Tibial nerve (tissue), 4 donors: ENCODE measurements around the gene BICD1. TPM values are rescaled to one million over a fixed set of nuclear protein-coding genes. Genes with fewer than 3 reads are reported as not detected.

ENCODE experiments used
- DNase-seq, 2 donors: peaks; one replicate each; pipeline ENCODE4 v3.0.0-alpha.2; 2019; ENCODE audit warnings: low spot score in 2 of 2
- H3K27ac ChIP-seq, 4 donors: fragments of 200-600 bp; sonication (generic) in 3 of 4; one replicate each; pipeline ENCODE4 v1.5.1; 2017 to 2019; ENCODE audit warnings: mild to moderate bottlenecking in 1 of 4
- H3K27me3 ChIP-seq, 2 donors: fragments of 200-600 bp; sonication (generic) in 1 of 2; one replicate each; pipeline versions ENCODE4 v1.5.1 to v1.6.0; 2017 to 2019
- H3K36me3 ChIP-seq, 3 donors: fragments of 200-600 bp; sonication (generic); one replicate each; pipeline ENCODE4 v1.5.1; 2018 to 2019
- H3K4me1 ChIP-seq, 4 donors: fragments of 200-600 bp; sonication (generic) in 3 of 4; one replicate each; pipeline ENCODE4 v1.5.1; 2017 to 2019
- H3K4me3 ChIP-seq, 4 donors: fragments of 200-600 bp; sonication (generic) in 3 of 4; one replicate each; pipeline ENCODE4 v1.5.1; 2017 to 2019; ENCODE audit warnings: mild to moderate bottlenecking in 1 of 4, moderate library complexity in 1 of 4
- H3K9me3 ChIP-seq, 4 donors: fragments of 200-600 bp; sonication (generic) in 3 of 4; one replicate each; pipeline ENCODE4 v1.5.1; 2017 to 2019
- EP300 ChIP-seq, 2 donors: sonication (generic); formaldehyde crosslinking; IDR thresholded peaks; one replicate each; pipeline ENCODE4 v1.6.1; 2017; ENCODE audit warnings: antibody characterized with exemption in 2 of 2, mild to moderate bottlenecking in 1 of 2
- POLR2A ChIP-seq, 2 donors: fragments of 450-650 bp; IDR thresholded peaks; one replicate each; pipeline ENCODE4 v1.6.1; 2017; ENCODE audit warnings: antibody characterized with exemption in 2 of 2, mild to moderate bottlenecking in 2 of 2, moderate library complexity in 2 of 2
- WGBS, 2 donors: methylation state at CpG; one replicate each; pipeline ENCODE4 v1.1.5; 2018; 5-methylcytosine and 5-hydroxymethylcytosine counted together
- total RNA-seq, 4 donors: library from RNA; depleted of rRNA; stranded (reverse); fragments of >200 nt; gene quantifications; one replicate each; pipeline ENCODE4 v1.1.0, GENCODE V29; 2016
- TF ChIP-seq, protein P1 (sequence below), 5 experiments: fragments of 200-600 bp in 3 of 5; fragments of 450-650 bp in 2 of 5; sonication (generic) in 3 of 5; IDR thresholded peaks; one replicate each; pipeline ENCODE4 v1.5.1; 2016 to 2019; ENCODE audit warnings: antibody characterized with exemption in 5 of 5, mild to moderate bottlenecking in 3 of 5, moderate library complexity in 2 of 5

The BICD1 gene
- total RNA-seq, 4 donors from 2014 or later = 34.9 to 58.8 (median 49.2) TPM

- Histone ChIP-seq H3K36me3 (peaks cover 0 to 11% (median 0%) of the 10 kb centered on the region in 3 donors), H3K9me3 (peaks cover 0 to 6% (median 0%) of the 10 kb centered on the region in 4 donors), H3K4me1 (no peaks in the 10 kb centered on the region), H3K4me3 (no peak overlapping the region), H3K27ac (no peak overlapping the region), H3K27me3 (no peaks in the 10 kb centered on the region)
- no peak for DNase-seq
- 67 to 68% methylated on average over 2 of the region's 2 CpGs for WGBS, 2 donors
- TF ChIP-seq, protein P1, sequence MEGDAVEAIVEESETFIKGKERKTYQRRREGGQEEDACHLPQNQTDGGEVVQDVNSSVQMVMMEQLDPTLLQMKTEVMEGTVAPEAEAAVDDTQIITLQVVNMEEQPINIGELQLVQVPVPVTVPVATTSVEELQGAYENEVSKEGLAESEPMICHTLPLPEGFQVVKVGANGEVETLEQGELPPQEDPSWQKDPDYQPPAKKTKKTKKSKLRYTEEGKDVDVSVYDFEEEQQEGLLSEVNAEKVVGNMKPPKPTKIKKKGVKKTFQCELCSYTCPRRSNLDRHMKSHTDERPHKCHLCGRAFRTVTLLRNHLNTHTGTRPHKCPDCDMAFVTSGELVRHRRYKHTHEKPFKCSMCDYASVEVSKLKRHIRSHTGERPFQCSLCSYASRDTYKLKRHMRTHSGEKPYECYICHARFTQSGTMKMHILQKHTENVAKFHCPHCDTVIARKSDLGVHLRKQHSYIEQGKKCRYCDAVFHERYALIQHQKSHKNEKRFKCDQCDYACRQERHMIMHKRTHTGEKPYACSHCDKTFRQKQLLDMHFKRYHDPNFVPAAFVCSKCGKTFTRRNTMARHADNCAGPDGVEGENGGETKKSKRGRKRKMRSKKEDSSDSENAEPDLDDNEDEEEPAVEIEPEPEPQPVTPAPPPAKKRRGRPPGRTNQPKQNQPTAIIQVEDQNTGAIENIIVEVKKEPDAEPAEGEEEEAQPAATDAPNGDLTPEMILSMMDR (IDR thresholded peaks at IDR 0.05) = no peak
- TF ChIP-seq EP300 (IDR thresholded peaks at IDR 0.05) (no peak), POLR2A (IDR thresholded peaks at IDR 0.05) (no peak)
Observed at GRCh38 chr12:32242641-32243040, 136.0 kb downstream of the BICD1 start.

DNA sequence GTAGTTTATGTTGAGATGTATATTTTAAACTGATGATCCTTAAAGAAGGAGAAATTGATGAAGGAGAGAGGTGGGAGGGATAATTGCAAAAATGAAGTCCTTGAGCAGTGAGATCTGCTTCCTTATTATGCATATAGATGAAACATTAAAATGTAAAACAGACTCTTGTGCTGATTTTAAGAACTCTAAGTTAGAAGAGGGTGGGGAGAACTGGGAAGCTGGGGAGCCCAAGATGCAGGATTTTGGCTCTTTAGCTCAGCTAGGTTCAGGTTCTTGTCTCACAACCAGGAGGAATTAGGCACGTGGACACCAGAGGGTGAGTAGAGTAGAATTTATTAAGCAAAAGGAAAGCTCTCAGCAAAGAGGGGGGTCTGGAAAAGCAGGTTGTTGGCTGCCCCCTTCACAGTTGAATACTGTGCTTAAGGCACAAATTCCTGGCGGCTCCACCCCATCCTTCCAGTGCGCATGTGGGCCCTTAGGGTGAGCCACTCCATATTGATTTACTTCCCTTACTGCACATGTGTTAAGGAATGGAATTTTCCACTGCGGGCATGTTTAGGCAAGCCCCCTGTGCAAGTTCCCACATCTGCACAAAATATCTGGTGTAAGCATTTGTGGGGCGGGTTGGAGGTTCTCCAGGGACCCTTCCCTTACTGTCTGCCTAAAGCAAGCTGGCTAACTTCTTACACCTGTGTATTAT is 141.9 kb downstream of the BICD1 start:
- no peak overlapping the region for H3K27ac ChIP-seq
- H3K36me3 ChIP-seq = no peaks in the 10 kb centered on the region
- peaks cover 0 to 7% (median 0%) of the 10 kb centered on the region in 4 donors for H3K9me3 ChIP-seq
- no peak overlapping the region for H3K4me3 ChIP-seq
- TF ChIP-seq EP300 (IDR thresholded peaks at IDR 0.05) (no peak), POLR2A (IDR thresholded peaks at IDR 0.05) (no peak)
- TF ChIP-seq, protein P1 (IDR thresholded peaks at IDR 0.05) = no peak
- no peaks in the 10 kb centered on the region for H3K4me1 ChIP-seq
- WGBS, 2 donors = 72 to 80% methylated on average over 5 of the region's 5 CpGs
- no peak for DNase-seq
- no peaks in the 10 kb centered on the region for H3K27me3 ChIP-seq

GRCh38 chr12:32249777-32250176 is 143.1 kb downstream of the BICD1 start:
- Histone ChIP-seq H3K27me3 (no peaks in the 10 kb centered on the region), H3K4me3 (no peak overlapping the region), H3K9me3 (peaks cover 0 to 7% (median 0%) of the 10 kb centered on the region in 4 donors), H3K27ac (no peak overlapping the region), H3K36me3 (no peaks in the 10 kb centered on the region), H3K4me1 (no peaks in the 10 kb centered on the region)
- DNase-seq = no peak
- 35 to 44% methylated on average over 2 of the region's 2 CpGs for WGBS, 2 donors
- TF ChIP-seq POLR2A (IDR thresholded peaks at IDR 0.05) = no peak
- TF ChIP-seq EP300 (IDR thresholded peaks at IDR 0.05) = no peak
- TF ChIP-seq, protein P1 (IDR thresholded peaks at IDR 0.05) = no peak

DNA sequence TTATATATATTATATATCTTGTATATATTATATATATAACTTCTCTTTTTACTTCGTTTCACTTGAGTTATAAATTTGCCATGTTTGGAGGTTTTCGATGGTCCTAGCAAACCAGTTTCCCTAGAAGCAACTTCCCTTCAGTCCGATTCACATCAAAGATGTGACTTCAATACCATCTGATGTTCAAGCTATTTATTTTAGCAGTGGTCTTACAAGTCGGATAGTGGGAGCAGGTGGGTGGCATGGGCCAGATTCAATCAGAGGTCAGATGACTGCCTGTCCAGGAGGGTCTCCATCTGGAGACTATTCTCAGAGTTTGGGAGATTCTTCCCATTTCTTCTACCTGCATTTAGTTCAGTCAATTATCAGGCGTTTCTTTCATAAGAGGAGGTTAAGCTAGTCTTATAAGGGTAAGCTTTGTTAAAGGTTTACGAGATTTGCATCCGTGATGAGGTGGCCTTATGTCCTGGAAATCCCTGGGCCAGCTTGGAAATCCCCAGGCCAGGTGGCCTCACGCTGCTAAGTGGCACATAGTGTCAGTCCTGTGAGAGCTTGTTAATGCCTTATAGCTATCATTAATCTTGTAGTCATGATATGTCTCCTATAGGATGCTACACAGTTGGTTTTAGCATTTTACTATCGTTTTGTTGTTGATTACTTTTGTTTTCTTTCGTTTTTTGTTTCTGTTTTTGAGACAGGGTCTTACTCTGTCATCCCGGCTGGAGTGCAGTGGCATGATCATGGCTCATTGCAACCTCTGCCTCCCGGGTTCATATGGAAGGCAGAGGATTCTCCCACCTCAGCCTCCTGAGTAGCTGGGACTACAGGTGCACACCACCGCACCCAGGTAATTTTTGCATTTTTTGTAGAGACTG is 145.8 kb downstream of the BICD1 start:
- WGBS, 2 donors = 93% methylated on average over 13 of the region's 13 CpGs
- no peak overlapping the region for H3K27ac ChIP-seq
- H3K27me3 ChIP-seq = no peaks in the 10 kb centered on the region
- H3K36me3 ChIP-seq = no peaks in the 10 kb centered on the region
- no peak for DNase-seq
- H3K9me3 ChIP-seq = peaks cover 0 to 7% (median 0%) of the 10 kb centered on the region in 4 donors
- H3K4me3 ChIP-seq = no peak overlapping the region
- no peak for TF ChIP-seq EP300 (IDR thresholded peaks at IDR 0.05)
- no peaks in the 10 kb centered on the region for H3K4me1 ChIP-seq

DNA sequence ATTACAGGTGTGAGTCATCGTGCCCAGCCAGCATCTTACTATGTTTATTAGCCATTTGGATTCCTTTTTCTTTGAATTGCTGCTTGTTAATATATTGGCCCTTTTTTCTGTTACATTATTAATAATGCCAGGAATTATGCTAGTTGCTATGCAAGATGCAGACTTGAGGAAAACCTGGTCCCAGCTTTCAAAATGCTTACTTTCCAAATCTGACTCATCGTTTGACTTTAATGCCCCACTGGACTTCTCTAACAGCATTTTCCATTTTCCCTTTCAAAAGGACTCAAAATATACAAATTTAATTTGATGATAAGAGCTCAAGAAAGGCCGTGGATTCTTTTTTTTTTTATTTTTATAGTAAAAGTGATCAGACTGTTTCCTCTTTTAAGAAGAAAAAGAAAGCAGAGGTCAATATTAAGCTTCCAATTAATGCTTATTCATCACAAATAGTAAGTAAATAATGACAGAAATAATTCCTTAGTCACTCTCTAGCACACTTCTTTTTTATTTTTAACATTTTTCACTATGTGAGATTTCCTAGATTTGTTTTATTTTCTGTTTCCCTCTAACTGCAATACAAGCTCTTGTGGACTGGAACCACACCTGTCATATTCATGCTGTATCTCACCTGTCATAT is 146.6 kb downstream of the BICD1 start:
- Histone ChIP-seq H3K4me3 (no peak overlapping the region), H3K4me1 (no peaks in the 10 kb centered on the region), H3K36me3 (no peaks in the 10 kb centered on the region), H3K27ac (no peak overlapping the region), H3K9me3 (peaks cover 0 to 5% (median 0%) of the 10 kb centered on the region in 4 donors), H3K27me3 (no peaks in the 10 kb centered on the region)
- TF ChIP-seq, protein P1 (IDR thresholded peaks at IDR 0.05) = no peak
- TF ChIP-seq EP300 (IDR thresholded peaks at IDR 0.05) (no peak), POLR2A (IDR thresholded peaks at IDR 0.05) (no peak)
- no peak for DNase-seq
- WGBS, 2 donors = 70 to 74% methylated on average over 3 of the region's 3 CpGs
